Uterus (tissue), 4 donors: ENCODE measurements around the gene CMBL. TPM values are rescaled to one million over a fixed set of nuclear protein-coding genes. Genes with fewer than 3 reads are reported as not detected.

ENCODE experiments used
- DNase-seq, 2 donors: peaks; one replicate each; pipeline ENCODE4 v3.0.0-alpha.2; 2019 to 2020
- H3K27ac ChIP-seq, 2 donors: fragments of 200-600 bp; sonication (generic); 1 replicate in 1 of 2; 2 replicates in 1 of 2; pipeline ENCODE4 v1.5.1; 2016 to 2018
- H3K27me3 ChIP-seq, 2 donors: fragments of 200-600 bp; sonication (generic); one replicate each; pipeline ENCODE4 v1.5.1; 2018 to 2019; ENCODE audit warnings: control low read depth in 1 of 2
- H3K36me3 ChIP-seq, 2 donors: fragments of 200-600 bp; sonication (generic); one replicate each; pipeline ENCODE4 v1.5.1; 2019; ENCODE audit warnings: control low read depth in 1 of 2
- H3K4me1 ChIP-seq, 2 donors: fragments of 200-600 bp; sonication (generic); one replicate each; pipeline ENCODE4 v1.5.1; 2018 to 2019; ENCODE audit warnings: control low read depth in 1 of 2
- H3K4me3 ChIP-seq, 2 donors: fragments of 200-600 bp; sonication (generic); 1 replicate in 1 of 2; 2 replicates in 1 of 2; pipeline ENCODE4 v1.5.1; 2018 to 2019; ENCODE audit warnings: mild to moderate bottlenecking in 1 of 2
- H3K9me3 ChIP-seq, 2 donors: fragments of 200-600 bp; sonication (generic); one replicate each; pipeline ENCODE4 v1.5.1; 2019; ENCODE audit warnings: control low read depth in 1 of 2
- POLR2A ChIP-seq, 2 donors: fragments of 450-650 bp; IDR thresholded peaks; one replicate each; pipeline ENCODE4 v1.6.1; 2016; ENCODE audit warnings: antibody characterized with exemption in 2 of 2, mild to moderate bottlenecking in 1 of 2, moderate library complexity in 1 of 2
- intact Hi-C: fragments of 100-400 bp; cut with DNase I; formaldehyde crosslinking; loops from one replicate; pipeline ENCODE4 v1.15.1; 2023; ENCODE audit warnings: low total_unique reads
- total RNA-seq, 4 donors: library from RNA; depleted of rRNA in 3 of 4; stranded (reverse); fragments of >200 nt in 3 of 4; gene quantifications; one replicate each; pipeline versions ENCODE4 v1.1.0 to v1.2.4, GENCODE V29; 2014 to 2023
- TF ChIP-seq, protein P1 (sequence below), 4 experiments: fragments of 200-600 bp in 2 of 4; fragments of 450-650 bp in 2 of 4; sonication (generic) in 2 of 4; IDR thresholded peaks; one replicate each; pipeline ENCODE4 v1.5.1; 2016 to 2019; ENCODE audit warnings: antibody characterized with exemption in 4 of 4, mild to moderate bottlenecking in 2 of 4, moderate library complexity in 1 of 4
- donor health status: DM: yes; HTN: yes; CAD: no.

CMBL gene
- total RNA-seq, 4 donors from 2014 or later: 1.5 to 20.3 (median 9.1) TPM

DNA sequence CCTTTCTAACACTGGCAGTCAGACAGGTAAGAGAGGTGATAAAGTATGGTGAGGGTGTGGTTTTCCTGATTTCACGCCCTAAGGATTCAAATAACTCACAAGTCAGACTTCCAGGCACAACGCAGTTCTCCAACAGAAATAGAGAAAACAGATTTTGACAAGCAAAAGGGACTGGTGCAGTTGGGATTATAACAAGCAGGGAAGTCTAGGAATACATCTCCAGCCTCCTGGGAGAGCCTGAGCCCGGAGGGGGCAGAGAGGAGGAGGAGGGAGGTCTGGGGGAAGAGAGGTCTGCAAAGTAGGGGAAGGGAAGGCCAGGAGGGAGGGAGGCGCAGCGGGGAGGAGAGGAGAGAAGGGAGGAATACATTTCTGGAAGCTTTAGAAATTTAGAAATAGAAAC lies 1.6 kb downstream of the CMBL start:
- Histone ChIP-seq H3K27ac (no peak overlapping the region), H3K4me3 (no peak overlapping the region)

DNA sequence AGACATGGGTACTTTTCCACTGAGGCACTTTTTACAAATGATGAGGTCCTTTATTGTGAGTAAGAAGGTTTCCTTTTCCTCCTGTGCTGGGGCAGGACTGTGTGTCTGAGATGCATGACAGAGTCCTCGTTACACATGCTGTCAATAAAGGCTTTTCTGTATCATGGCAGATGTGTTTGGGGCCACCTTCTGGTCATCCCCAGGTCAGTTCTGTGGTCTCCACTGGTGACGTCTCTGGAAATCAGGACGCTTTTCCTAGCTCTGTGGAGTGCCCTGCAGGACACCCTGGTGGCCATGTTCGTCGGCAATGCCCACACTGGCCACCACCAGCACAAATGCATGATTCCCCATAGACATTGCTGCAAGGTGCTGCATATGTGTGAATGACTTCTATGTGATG lies 2.8 kb downstream of the CMBL start:
- H3K27ac ChIP-seq: no peak overlapping the region
- intact Hi-C loops: no loop called here
- TF ChIP-seq POLR2A (IDR thresholded peaks at IDR 0.05): no peak
- TF ChIP-seq, protein P1, sequence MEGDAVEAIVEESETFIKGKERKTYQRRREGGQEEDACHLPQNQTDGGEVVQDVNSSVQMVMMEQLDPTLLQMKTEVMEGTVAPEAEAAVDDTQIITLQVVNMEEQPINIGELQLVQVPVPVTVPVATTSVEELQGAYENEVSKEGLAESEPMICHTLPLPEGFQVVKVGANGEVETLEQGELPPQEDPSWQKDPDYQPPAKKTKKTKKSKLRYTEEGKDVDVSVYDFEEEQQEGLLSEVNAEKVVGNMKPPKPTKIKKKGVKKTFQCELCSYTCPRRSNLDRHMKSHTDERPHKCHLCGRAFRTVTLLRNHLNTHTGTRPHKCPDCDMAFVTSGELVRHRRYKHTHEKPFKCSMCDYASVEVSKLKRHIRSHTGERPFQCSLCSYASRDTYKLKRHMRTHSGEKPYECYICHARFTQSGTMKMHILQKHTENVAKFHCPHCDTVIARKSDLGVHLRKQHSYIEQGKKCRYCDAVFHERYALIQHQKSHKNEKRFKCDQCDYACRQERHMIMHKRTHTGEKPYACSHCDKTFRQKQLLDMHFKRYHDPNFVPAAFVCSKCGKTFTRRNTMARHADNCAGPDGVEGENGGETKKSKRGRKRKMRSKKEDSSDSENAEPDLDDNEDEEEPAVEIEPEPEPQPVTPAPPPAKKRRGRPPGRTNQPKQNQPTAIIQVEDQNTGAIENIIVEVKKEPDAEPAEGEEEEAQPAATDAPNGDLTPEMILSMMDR (IDR thresholded peaks at IDR 0.05): no peak
- H3K4me3 ChIP-seq: no peak overlapping the region
- no peak for DNase-seq
- no peaks in the 10 kb centered on the region for H3K36me3 ChIP-seq
- no peaks in the 10 kb centered on the region for H3K9me3 ChIP-seq
- H3K27me3 ChIP-seq: no peaks in the 10 kb centered on the region
- H3K4me1 ChIP-seq: no peaks in the 10 kb centered on the region

More for the DNA sequence above, 1.6 kb downstream of the CMBL start:
- no peak for TF ChIP-seq POLR2A (IDR thresholded peaks at IDR 0.05)
- Histone ChIP-seq H3K9me3 (no peaks in the 10 kb centered on the region), H3K36me3 (no peaks in the 10 kb centered on the region), H3K4me1 (no peaks in the 10 kb centered on the region), H3K27me3 (no peaks in the 10 kb centered on the region)
- intact Hi-C loops: no loop called here
- no peak for DNase-seq

DNA sequence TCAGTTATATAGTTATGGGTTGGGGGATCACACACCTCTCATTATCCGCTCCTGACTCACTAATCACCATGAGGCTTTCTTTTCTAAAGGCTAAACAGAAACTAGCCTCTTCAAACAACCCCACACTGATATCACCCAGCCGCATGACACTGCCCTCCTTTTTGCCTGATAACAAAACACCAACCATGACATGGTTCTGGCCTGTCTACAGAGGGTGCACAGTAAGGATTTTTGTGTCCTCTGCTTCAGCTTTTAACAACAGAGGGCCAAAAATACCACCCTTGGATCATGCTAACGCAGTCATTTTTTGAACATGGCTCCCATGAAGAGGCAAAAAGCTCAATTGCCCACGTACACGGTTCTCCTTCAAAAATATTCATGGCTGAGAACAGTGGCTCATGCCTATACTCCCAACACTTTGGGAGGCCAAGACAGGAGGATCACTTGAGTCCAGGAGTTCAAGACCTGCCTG lies 4.0 kb downstream of the CMBL start:
- no peaks in the 10 kb centered on the region for H3K9me3 ChIP-seq
- no peak overlapping the region for H3K4me3 ChIP-seq
- DNase-seq: no peak
- H3K36me3 ChIP-seq: no peaks in the 10 kb centered on the region
- no peak overlapping the region for H3K27ac ChIP-seq
- TF ChIP-seq, protein P1 (IDR thresholded peaks at IDR 0.05): no peak
- no peak for TF ChIP-seq POLR2A (IDR thresholded peaks at IDR 0.05)
- no peaks in the 10 kb centered on the region for H3K27me3 ChIP-seq
- intact Hi-C loops: no loop called here
- H3K4me1 ChIP-seq: no peaks in the 10 kb centered on the region

DNA sequence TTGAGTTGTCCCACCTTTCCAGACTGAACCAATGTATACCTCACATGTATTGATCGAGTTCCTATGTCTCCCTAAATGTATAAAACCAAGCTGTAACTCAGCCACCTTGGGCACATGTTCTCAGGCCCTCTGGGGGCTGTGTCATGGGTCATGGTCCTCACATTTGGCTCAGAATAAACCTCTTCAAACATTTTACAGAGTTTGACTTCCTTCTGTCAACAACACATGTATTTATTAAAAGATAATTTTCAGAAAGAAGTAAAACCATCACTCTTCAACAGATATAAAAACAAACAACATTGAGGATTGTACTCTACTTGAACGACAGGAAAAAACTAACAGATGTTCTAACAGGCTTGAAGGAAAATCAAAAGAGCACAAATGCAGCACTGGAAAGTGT lies 4.5 kb downstream of the CMBL start:
- Histone ChIP-seq H3K27me3 (no peaks in the 10 kb centered on the region), H3K4me1 (no peaks in the 10 kb centered on the region), H3K36me3 (no peaks in the 10 kb centered on the region), H3K27ac (no peak overlapping the region), H3K4me3 (no peak overlapping the region), H3K9me3 (no peaks in the 10 kb centered on the region)
- no peak for DNase-seq
- intact Hi-C loops: no loop called here
- no peak for TF ChIP-seq POLR2A (IDR thresholded peaks at IDR 0.05)

DNA sequence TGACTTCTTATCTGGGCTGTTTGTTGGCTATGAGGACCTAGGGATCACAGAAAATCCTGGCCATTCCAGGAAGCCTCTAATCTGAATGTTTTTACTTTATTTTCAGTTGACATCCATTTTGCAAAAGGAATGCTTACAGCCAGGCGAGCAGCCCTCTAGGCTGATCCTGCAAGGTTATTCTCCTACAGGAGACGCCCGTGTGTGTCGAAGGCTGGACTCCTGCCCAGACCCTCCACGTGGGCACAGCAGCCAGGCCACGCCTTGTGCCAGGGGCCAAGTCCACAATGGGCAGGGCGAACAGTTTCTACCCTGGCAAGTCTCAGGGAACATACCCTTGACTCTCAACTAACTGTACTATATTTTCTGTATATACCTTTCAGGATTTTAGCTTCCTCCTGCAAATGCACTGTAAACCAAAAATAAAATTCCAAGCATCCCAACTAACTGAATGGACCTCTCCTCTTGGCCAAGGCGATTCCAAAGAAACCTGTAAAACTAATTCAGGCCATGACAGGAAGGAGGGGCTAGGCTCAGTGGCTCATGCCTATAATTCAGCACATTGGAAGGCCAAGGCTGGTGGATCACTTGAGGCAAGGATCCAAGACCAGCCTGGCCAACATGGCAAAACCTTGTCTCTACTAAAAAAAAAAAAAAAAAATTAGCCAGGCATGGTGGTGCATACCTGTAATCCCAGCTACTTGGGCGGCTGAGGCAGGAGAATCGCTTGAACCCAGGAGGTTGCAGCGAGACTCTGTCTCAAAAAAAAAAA lies 5.7 kb downstream of the CMBL start:
- Histone ChIP-seq H3K9me3 (no peaks in the 10 kb centered on the region), H3K4me1 (no peaks in the 10 kb centered on the region), H3K27me3 (no peaks in the 10 kb centered on the region), H3K4me3 (no peak overlapping the region), H3K36me3 (no peaks in the 10 kb centered on the region), H3K27ac (no peak overlapping the region)
- DNase-seq: peak in 1 of 2 donors; percentile 34
- intact Hi-C loops: no loop called here
- TF ChIP-seq, protein P1 (IDR thresholded peaks at IDR 0.05): no peak
- no peak for TF ChIP-seq POLR2A (IDR thresholded peaks at IDR 0.05)

DNA sequence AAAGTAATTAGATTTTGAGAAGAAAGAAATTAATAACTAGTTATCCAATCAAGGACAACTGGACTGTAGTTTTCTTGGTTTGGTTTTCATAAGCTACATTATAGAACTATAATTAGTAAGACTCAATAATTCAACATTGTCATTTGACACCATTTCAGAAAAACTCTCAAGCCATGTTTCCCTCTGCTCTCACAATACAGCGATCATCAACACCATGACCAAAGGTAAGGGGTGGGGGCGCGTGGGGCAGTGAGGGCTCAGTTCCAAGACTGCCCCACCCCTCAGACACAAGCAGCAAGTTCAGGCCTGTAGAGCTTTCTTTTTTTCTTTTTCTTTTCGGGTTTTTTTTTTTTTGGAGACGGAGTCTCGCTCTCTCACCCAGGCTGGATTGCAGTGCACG lies 6.4 kb downstream of the CMBL start:
- intact Hi-C loops: no loop called here
- H3K4me3 ChIP-seq: no peak overlapping the region
- TF ChIP-seq, protein P1 (IDR thresholded peaks at IDR 0.05): no peak
- TF ChIP-seq POLR2A (IDR thresholded peaks at IDR 0.05): no peak

More for the DNA sequence above, 6.4 kb downstream of the CMBL start:
- Histone ChIP-seq H3K4me1 (no peaks in the 10 kb centered on the region), H3K9me3 (no peaks in the 10 kb centered on the region), H3K27ac (no peak overlapping the region), H3K36me3 (no peaks in the 10 kb centered on the region), H3K27me3 (no peaks in the 10 kb centered on the region)
- DNase-seq: no peak
